ENCODE measurements around the gene PDYN. TPM values are rescaled to one million over a fixed set of nuclear protein-coding genes. Genes with fewer than 3 reads are reported as not detected.

PDYN gene
- total and polyA plus RNA-seq, 10 of the 15 experiments (the other 5 are each of a cell fraction or from before 2014, with no cell fraction given): not detected

GRCh38 chr20:1932971-1933370 lies 60.9 kb downstream of the PDYN start (continued):
- no peak for TF ChIP-seq USF1 (IDR thresholded peaks at IDR 0.05; ENCODE audit: borderline replicate concordance, extremely low read length, insufficient read depth, low read depth, low read length)

GRCh38 chr20:1931830-1932229 lies 62.0 kb downstream of the PDYN start:
- in situ Hi-C loops (cut with MboI): no loop called here
- Histone ChIP-seq H3K4me2 (ENCODE audit: control insufficient read depth, insufficient read depth) (no peak overlapping the region), H4K20me1 (ENCODE audit: control insufficient read depth, insufficient read depth) (no peaks in the 10 kb centered on the region), H3K4me1 (ENCODE audit: control insufficient read depth, insufficient read depth, low read length) (no peaks in the 10 kb centered on the region), H3K27me3 (replicated peaks in 1 of 2; ENCODE audit: control insufficient read depth in 2 of 2, insufficient read depth in 2 of 2, low read length in 1 of 2) (no peaks in the 10 kb centered on the region), H3K27ac (ENCODE audit: control insufficient read depth, insufficient read depth) (no peak overlapping the region), H3K36me3 (ENCODE audit: control insufficient read depth in 2 of 2, insufficient read depth in 2 of 2, low read length in 1 of 2) (no peaks in the 10 kb centered on the region), H3K9ac (ENCODE audit: control insufficient read depth, insufficient read depth, low read length) (no peak overlapping the region), H2AFZ (ENCODE audit: control insufficient read depth, low read depth, low read length) (no peak overlapping the region), H3K4me3 (no peak overlapping the region), H3K9me3 (replicated peaks; ENCODE audit: control insufficient read depth, insufficient read depth, low read length) (no peaks in the 10 kb centered on the region), H3K79me2 (ENCODE audit: control insufficient read depth, insufficient read depth, low read length) (no peaks in the 10 kb centered on the region)
- TF ChIP-seq MAX (IDR thresholded peaks at IDR 0.05; ENCODE audit: low read depth, low read length) (no peak), MTA2 (IDR thresholded peaks at IDR 0.05; ENCODE audit: low read depth) (no peak), RELB (IDR thresholded peaks at IDR 0.05; ENCODE audit: low read depth) (no peak), RELA (IDR thresholded peaks at IDR 0.05; ENCODE audit: borderline replicate concordance, partially characterized antibody) (no peak), ZNF24 (IDR thresholded peaks at IDR 0.05) (peak; percentile 69; the same call in 1 of the 2 replicates), NR2C1 (IDR thresholded peaks at IDR 0.05) (no peak), NBN (IDR thresholded peaks at IDR 0.05) (no peak), MXI1 (IDR thresholded peaks at IDR 0.05; ENCODE audit: low read depth, low read length) (no peak)
- intact Hi-C loops (cut with micrococcal nuclease; ENCODE audit: unreplicated experiment): no loop called here
- ChIA-PET SMC1A (ENCODE audit: uncharacterized antibody, unreplicated experiment) (no interaction called here), POLR2A (interaction anchor here (0.5 kb wide), 1 partner anchor 168 kb away, joined by 5 read pairs; no protein-coding TSS in a partner anchor), RAD21 (ENCODE audit: unreplicated experiment) (no interaction called here), CTCF (interaction anchor here (1.3 kb wide), 1 partner anchor 14 kb away, joined by 3 read pairs; no protein-coding TSS in a partner anchor)
- 18% methylated on average over 5 of the region's 5 CpGs for WGBS (ENCODE audit: insufficient coverage, insufficient replicate concordance, low lambda C conversion rate, missing lambda C conversion rate)
- DNase-seq (ENCODE audit: low read depth, low spot score) (no peak), ATAC-seq (no peak), FAIRE-seq (no peak)
- no TSS peak for BruUV-seq (replicated peaks)

All from GM12878 (cell line).